ENCODE measurements around the gene GPER1. TPM values are rescaled to one million over a fixed set of nuclear protein-coding genes. Genes with fewer than 3 reads are reported as not detected.

GPER1 gene
- total RNA-seq, 1 donor from 2014 or later = 1.2 TPM

GRCh38 chr7:1068013-1068412 lies 19.9 kb upstream of the GPER1 start:
- Mint-ChIP-seq H3K9me3 (peaks cover 3% of the 10 kb centered on the region), H3K27me3 (ENCODE audit: insufficient read depth, low read depth) (peaks cover 15% of the 10 kb centered on the region), H3K36me3 (no peaks in the 10 kb centered on the region), H3K4me1 (peaks cover 24% of the 10 kb centered on the region), H3K27ac (no peak overlapping the region), H3K4me3 (no peak overlapping the region)
- H3K9ac ChIP-seq = no peak overlapping the region
- DNase-seq (ENCODE audit: low spot score) = no peak
- H3K9me3 ChIP-seq (ENCODE audit: low read depth) = no peaks in the 10 kb centered on the region
- H3K36me3 ChIP-seq = no peaks in the 10 kb centered on the region
- H3K4me3 ChIP-seq = no peak overlapping the region
- H3K4me2 ChIP-seq = no peak overlapping the region
- peaks cover 3% of the 10 kb centered on the region for H3K79me2 ChIP-seq (ENCODE audit: low read depth)
- no peaks in the 10 kb centered on the region for H3K27me3 ChIP-seq
- H3F3A ChIP-seq (ENCODE audit: low read depth) = peaks cover 11% of the 10 kb centered on the region
- TF ChIP-seq EZH2 (IDR thresholded peaks at IDR 0.05) = no peak
- no peak for TF ChIP-seq CTCF (IDR thresholded peaks at IDR 0.05)
- TF ChIP-seq EZH2phosphoT487 (IDR thresholded peaks at IDR 0.05) = no peak
- peaks cover 23% of the 10 kb centered on the region for H4K20me1 ChIP-seq (ENCODE audit: low read depth)
- no peak overlapping the region for H2AFZ ChIP-seq (replicated peaks)
- H3K27ac ChIP-seq = no peak overlapping the region
- peaks cover 6% of the 10 kb centered on the region for H3K4me1 ChIP-seq

GRCh38 chr7:1068619-1069018 lies 19.3 kb upstream of the GPER1 start:
- Mint-ChIP-seq H3K36me3 (no peaks in the 10 kb centered on the region), H3K4me3 (no peak overlapping the region), H3K4me1 (peaks cover 28% of the 10 kb centered on the region), H3K27me3 (ENCODE audit: insufficient read depth, low read depth) (peaks cover 16% of the 10 kb centered on the region), H3K9me3 (peaks cover 3% of the 10 kb centered on the region), H3K27ac (no peak overlapping the region)
- Histone ChIP-seq H3K4me3 (no peak overlapping the region), H3K36me3 (no peaks in the 10 kb centered on the region), H3K9me3 (ENCODE audit: low read depth) (no peaks in the 10 kb centered on the region), H3K4me2 (no peak overlapping the region), H3K27ac (no peak overlapping the region), H3K4me1 (peaks cover 6% of the 10 kb centered on the region), H3K9ac (no peak overlapping the region), H3K27me3 (no peaks in the 10 kb centered on the region), H3K79me2 (ENCODE audit: low read depth) (peaks cover 3% of the 10 kb centered on the region), H2AFZ (replicated peaks) (no peak overlapping the region), H4K20me1 (ENCODE audit: low read depth) (peaks cover 23% of the 10 kb centered on the region), H3F3A (ENCODE audit: low read depth) (peaks cover 11% of the 10 kb centered on the region)
- TF ChIP-seq EZH2 (IDR thresholded peaks at IDR 0.05) (no peak), CTCF (IDR thresholded peaks at IDR 0.05) (no peak), EZH2phosphoT487 (IDR thresholded peaks at IDR 0.05) (no peak)
- DNase-seq (ENCODE audit: low spot score) = no peak

- H3K27me3 Mint-ChIP-seq (ENCODE audit: insufficient read depth, low read depth) = peaks cover 11% of the 10 kb centered on the region
- Histone ChIP-seq H3K4me3 (no peak overlapping the region), H3F3A (ENCODE audit: low read depth) (peaks cover 11% of the 10 kb centered on the region), H4K20me1 (ENCODE audit: low read depth) (peaks cover 10% of the 10 kb centered on the region), H3K27ac (no peak overlapping the region), H3K9me3 (ENCODE audit: low read depth) (no peaks in the 10 kb centered on the region), H3K4me1 (peaks cover 8% of the 10 kb centered on the region), H3K36me3 (no peaks in the 10 kb centered on the region), H3K9ac (no peak overlapping the region), H3K79me2 (ENCODE audit: low read depth) (peaks cover 3% of the 10 kb centered on the region), H3K4me2 (no peak overlapping the region), H2AFZ (replicated peaks) (no peak overlapping the region), H3K27me3 (no peaks in the 10 kb centered on the region)
- no peak for TF ChIP-seq EZH2 (IDR thresholded peaks at IDR 0.05)
- TF ChIP-seq CTCF (IDR thresholded peaks at IDR 0.05) = no peak
- TF ChIP-seq EZH2phosphoT487 (IDR thresholded peaks at IDR 0.05) = no peak
- no peak for DNase-seq (ENCODE audit: low spot score)
- H3K4me1 Mint-ChIP-seq = peaks cover 24% of the 10 kb centered on the region
- H3K36me3 Mint-ChIP-seq = no peaks in the 10 kb centered on the region
- H3K27ac Mint-ChIP-seq = no peak overlapping the region
- H3K9me3 Mint-ChIP-seq = peaks cover 3% of the 10 kb centered on the region
- H3K4me3 Mint-ChIP-seq = no peak overlapping the region
Measured at GRCh38 chr7:1070544-1071011, 17.3 kb upstream of the GPER1 start.
